ENCODE measurements around the gene TLCD2. TPM values are rescaled to one million over a fixed set of nuclear protein-coding genes. Genes with fewer than 3 reads are reported as not detected.
"Not testable (repeated sequence)": the region's sequence is repeated elsewhere in the genome, so short reads cannot be mapped to it uniquely, and the experiment has no call there.

TLCD2 gene
- total RNA-seq, 2 donors from 2014 or later, result 2.3 TPM

DNA sequence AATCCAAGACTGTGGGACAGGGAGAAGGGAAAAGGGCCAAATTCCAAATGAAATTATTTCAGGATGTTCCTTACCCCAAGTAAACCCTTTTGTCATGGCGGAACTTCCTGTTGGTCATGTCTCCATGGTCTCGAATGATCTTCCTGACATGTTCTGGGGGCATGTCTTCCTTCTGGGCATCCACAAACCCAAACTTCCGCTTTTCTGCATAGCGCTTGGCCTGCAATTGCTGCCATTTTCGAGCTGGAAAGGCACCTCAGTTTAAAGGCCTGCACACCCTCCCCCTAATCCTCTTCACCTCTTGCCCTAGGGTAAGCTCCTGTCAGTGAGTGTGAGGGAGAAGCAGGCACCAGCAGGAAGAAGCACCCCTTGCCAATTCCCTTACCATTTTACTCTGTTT, 26.7 kb downstream of the TLCD2 start:
- peak overlapping the region; percentile 88 to 93 for H3K4me3 ChIP-seq
- TF ChIP-seq POLR2AphosphoS5 (IDR thresholded peaks at IDR 0.05) (no peak), POLR2A (IDR thresholded peaks at IDR 0.05) (no peak)
- TF ChIP-seq, protein P1, sequence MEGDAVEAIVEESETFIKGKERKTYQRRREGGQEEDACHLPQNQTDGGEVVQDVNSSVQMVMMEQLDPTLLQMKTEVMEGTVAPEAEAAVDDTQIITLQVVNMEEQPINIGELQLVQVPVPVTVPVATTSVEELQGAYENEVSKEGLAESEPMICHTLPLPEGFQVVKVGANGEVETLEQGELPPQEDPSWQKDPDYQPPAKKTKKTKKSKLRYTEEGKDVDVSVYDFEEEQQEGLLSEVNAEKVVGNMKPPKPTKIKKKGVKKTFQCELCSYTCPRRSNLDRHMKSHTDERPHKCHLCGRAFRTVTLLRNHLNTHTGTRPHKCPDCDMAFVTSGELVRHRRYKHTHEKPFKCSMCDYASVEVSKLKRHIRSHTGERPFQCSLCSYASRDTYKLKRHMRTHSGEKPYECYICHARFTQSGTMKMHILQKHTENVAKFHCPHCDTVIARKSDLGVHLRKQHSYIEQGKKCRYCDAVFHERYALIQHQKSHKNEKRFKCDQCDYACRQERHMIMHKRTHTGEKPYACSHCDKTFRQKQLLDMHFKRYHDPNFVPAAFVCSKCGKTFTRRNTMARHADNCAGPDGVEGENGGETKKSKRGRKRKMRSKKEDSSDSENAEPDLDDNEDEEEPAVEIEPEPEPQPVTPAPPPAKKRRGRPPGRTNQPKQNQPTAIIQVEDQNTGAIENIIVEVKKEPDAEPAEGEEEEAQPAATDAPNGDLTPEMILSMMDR (IDR thresholded peaks at IDR 0.05), result no peak
- no peak for DNase-seq (ENCODE audit: low spot score)
- 66% methylated on average over 5 of the region's 5 CpGs for WGBS
- H3K9me3 ChIP-seq, result no peaks in the 10 kb centered on the region
- peak overlapping the region; percentile 92 to 97 for H3K27ac ChIP-seq
- peaks cover 25 to 28% of the 10 kb centered on the region in 2 donors for H3K36me3 ChIP-seq
- H3K27me3 ChIP-seq (replicated peaks; ENCODE audit: insufficient read depth), result no peaks in the 10 kb centered on the region
- intact Hi-C loops (cut with DNase I), result no loop called here
- peaks cover 6% of the 10 kb centered on the region for H3K4me1 ChIP-seq (replicated peaks)

DNA sequence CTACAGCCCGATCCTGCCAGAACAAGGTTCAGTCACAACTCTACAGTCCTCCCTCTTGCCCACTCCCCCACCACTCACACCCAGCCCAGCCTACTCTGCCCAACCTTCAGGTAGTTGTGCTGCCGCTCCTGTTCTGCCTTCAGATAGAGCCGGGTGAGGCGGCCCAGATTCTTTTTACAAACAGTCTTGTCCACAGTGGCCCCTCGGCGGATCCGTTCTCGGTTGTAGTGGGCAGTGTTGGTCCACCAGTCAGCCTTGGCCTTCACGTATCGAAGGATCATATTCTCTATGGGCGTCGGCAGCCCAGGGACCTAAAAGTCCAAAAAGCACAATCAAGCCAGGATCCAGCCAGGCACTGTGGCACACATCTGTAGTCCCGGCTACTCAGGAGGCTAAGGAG, 33.8 kb downstream of the TLCD2 start:
- WGBS, result 92% methylated on average over 13 of the region's 13 CpGs

DNA sequence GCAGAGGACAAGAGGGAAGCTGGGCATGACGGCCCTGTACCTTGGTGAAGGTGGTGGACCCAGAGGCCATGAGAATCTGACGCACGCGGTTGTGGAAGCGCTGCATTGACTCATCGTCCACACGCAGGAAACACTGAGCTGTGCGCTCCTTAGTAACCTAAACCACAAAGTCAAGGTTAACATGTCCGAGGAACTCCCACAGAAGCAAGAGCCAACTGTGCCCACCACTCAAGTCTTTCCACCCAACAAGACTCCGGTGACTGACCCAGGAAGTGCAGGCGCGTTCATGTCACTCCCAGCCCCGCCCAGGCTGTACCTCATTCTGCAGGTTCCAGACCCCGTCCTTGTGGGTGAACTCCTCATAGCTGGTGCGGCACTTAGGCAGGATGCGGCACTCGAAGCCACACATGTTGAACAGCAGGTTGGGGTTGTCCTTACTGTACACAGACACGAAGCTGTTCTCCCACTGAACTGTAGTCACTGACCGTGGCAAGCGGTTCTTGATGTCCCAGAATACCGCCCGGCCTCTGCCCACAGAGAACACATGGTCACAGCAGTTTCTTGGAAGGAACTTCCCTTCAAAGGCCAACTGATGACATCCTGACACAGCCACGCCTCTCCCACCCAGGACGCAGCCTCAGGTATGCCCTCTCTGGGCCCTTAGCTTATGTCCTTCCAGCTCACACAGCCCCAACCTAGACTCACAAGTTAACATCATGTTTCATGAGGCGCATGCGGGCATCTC, 37.0 kb downstream of the TLCD2 start:
- Histone ChIP-seq H3K9me3 (no peaks in the 10 kb centered on the region), H3K4me1 (replicated peaks) (no peaks in the 10 kb centered on the region), H3K27me3 (replicated peaks; ENCODE audit: insufficient read depth) (no peaks in the 10 kb centered on the region), H3K36me3 (peaks cover 46 to 64% of the 10 kb centered on the region in 2 donors), H3K27ac (no peak overlapping the region), H3K4me3 (no peak overlapping the region)
- no peak for DNase-seq (ENCODE audit: low spot score)
- intact Hi-C loops (cut with DNase I), result loop anchor here (5.0 kb wide), 1 partner anchor 39 kb away; the partner anchor contains the start of gene TLCD2
- no peak for TF ChIP-seq POLR2AphosphoS5 (IDR thresholded peaks at IDR 0.05)
- no peak for TF ChIP-seq POLR2A (IDR thresholded peaks at IDR 0.05)
- TF ChIP-seq, protein P1 (IDR thresholded peaks at IDR 0.05), result no peak
- WGBS, result 84% methylated on average over 26 of the region's 26 CpGs

More for the DNA sequence above, 33.8 kb downstream of the TLCD2 start:
- DNase-seq (ENCODE audit: low spot score), result no peak
- H3K9me3 ChIP-seq, result no peaks in the 10 kb centered on the region
- intact Hi-C loops (cut with DNase I), result no loop called here
- no peaks in the 10 kb centered on the region for H3K27me3 ChIP-seq (replicated peaks; ENCODE audit: insufficient read depth)
- H3K27ac ChIP-seq, result no peak overlapping the region
- H3K4me1 ChIP-seq (replicated peaks), result no peaks in the 10 kb centered on the region
- TF ChIP-seq POLR2A (IDR thresholded peaks at IDR 0.05) (no peak), POLR2AphosphoS5 (IDR thresholded peaks at IDR 0.05) (no peak)
- TF ChIP-seq, protein P1 (IDR thresholded peaks at IDR 0.05), result no peak
- peaks cover 72 to 78% of the 10 kb centered on the region in 2 donors for H3K36me3 ChIP-seq
- H3K4me3 ChIP-seq, result no peak overlapping the region

DNA sequence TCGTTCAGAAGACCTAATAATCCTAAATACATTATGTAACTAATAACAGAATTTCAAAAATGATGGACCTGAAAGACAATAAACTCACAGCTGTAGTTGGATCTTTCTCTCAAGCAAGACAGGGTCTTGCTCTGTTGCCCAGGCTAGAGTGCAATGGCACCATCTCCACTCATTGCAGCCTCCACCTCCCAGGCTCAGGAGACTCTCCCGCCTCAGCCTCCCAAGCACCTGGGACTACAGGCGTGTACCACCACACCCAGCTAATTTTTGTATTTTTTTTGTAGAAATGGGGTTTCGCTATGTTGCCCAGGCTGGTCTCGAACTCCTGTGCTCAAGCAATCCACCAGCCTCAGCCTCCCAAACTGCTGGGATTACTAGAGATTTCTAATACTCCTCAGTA, 46.2 kb downstream of the TLCD2 start:
- H3K9me3 ChIP-seq; DNase-seq (ENCODE audit: low spot score); H3K27me3 ChIP-seq (replicated peaks; ENCODE audit: insufficient read depth); H3K4me3 ChIP-seq; H3K4me1 ChIP-seq (replicated peaks); H3K27ac ChIP-seq; intact Hi-C loops (cut with DNase I): not testable (repeated sequence)
- 93% methylated on average over 5 of the region's 5 CpGs for WGBS
- H3K36me3 ChIP-seq, result peaks cover 27 to 38% of the 10 kb centered on the region in 2 donors

DNA sequence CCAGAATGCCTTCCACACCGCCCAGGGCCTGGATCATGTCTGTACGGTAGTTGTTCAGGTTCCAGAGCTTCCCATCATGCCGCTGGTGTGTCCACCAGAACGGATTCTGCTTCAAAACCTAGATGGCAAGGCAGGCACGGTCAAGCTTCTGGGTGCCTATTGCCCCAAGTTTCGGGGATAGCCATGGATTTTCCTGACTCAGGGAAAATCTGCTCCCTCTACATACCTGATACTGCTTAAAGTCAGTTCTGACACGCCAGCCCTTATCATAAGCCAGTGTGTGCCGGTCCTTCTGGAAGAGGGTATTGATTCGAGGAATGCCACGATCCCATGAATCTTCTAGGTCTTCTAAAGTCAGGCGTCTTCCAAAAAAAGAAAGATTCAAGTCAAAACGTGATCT, 49.1 kb downstream of the TLCD2 start:
- peaks cover 47 to 65% of the 10 kb centered on the region in 2 donors for H3K36me3 ChIP-seq
- H3K27ac ChIP-seq, result no peak overlapping the region
- no peaks in the 10 kb centered on the region for H3K27me3 ChIP-seq (replicated peaks; ENCODE audit: insufficient read depth)
- no peaks in the 10 kb centered on the region for H3K9me3 ChIP-seq
- H3K4me3 ChIP-seq, result no peak overlapping the region
- no peaks in the 10 kb centered on the region for H3K4me1 ChIP-seq (replicated peaks)
- no peak for DNase-seq (ENCODE audit: low spot score)
- WGBS, result 95% methylated on average over 12 of the region's 12 CpGs
- TF ChIP-seq POLR2A (IDR thresholded peaks at IDR 0.05), result no peak
- TF ChIP-seq POLR2AphosphoS5 (IDR thresholded peaks at IDR 0.05), result no peak
- TF ChIP-seq, protein P1 (IDR thresholded peaks at IDR 0.05), result no peak
- intact Hi-C loops (cut with DNase I), result no loop called here

Data from prostate gland (tissue), 2 donors.